RKO (cell line): Measurements from ENCODE around the gene CPNE4.

Experiments used
- DNase-seq: peaks from one replicate; pipeline ENCODE4 v3.0.0-alpha.2; 2016; ENCODE audit warnings: low spot score

The CPNE4 gene

DNA sequence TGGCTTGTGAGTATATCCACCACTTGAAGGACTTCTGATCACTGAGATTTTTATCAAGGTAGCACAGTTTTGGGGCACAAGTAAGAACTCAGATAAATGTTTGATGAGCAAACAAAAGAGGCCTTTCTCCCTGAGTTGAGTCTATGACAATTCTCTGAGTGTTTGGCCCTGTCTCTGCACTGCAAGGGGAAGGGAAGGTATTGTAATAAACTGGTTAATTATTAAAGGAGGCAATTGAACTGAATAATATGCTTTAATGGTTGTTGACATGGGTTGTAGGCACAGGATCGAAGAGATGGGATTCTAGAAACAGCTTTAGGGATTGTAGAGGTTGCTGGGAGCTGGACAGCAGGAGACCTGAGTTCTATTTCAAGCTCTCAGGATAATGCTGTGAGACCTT is 437.0 kb downstream of the CPNE4 start:
- no peak for DNase-seq

DNA sequence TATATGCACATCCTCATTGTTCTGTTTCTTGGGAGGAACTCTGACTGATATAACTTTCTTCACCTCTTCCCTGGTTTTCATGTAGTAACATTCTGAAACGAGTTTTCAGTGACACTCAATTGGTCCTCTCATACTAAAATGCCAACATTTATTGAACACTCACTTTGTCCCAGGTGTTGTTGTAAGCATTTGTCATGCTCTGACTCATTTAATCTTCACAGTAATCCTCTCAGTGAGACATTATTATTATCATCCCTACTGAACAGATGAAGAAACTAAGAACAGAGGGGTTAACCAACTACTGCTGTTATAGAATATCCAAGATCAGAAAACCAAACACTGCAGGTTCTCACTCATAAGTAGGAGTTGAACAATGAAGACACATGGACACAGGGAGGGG is 437.9 kb downstream of the CPNE4 start:
- DNase-seq: peak; percentile 22

DNA sequence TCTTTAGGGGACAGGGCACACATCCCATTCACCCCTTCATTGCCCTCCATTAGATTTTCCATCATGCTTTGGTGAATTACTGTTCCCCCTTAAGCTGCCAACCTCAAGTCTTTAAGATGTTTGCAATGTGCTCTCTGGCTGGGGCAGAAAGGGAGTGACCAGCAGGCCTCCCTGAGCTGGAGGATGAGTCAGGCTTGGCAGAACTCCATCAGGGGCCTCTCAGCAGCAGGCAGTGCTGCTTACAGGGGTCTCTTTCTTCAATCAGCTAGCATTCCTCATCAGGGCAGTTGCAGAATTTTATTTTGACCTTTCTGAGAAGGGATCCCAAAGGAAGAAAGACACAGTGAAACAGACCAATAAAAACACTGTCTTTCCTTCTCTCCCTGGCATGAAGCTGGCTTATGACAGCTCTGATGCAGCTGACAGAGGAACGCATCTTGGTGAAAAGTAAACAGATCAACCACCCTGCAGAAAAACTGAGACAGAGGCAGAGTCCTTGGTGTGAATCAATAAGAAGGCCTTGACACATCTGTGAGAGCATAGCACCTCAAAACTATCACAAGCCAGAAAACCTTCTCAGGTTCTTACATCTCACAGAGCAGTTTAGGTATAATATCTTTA is 443.3 kb downstream of the CPNE4 start:
- DNase-seq: peak; percentile 16

DNA sequence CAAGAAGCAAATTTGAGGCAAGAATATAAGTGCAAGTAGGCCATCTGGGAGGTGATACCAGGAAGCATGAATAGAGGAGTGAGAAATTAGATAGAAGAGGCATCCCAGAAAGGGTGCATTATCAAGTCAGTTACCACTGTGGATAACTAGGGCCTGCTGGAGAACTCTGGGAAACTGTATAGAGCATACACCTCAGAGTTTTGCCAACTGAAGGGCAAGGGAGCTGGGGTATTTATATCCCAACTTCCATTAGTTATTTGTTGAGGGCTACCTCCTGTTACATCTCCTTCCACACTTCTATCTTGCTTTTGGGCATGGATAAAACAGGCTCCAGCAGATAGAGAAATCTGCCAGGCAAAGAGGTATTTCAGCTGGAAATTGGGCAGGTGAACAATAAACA is 448.5 kb downstream of the CPNE4 start:
- no peak for DNase-seq

DNA sequence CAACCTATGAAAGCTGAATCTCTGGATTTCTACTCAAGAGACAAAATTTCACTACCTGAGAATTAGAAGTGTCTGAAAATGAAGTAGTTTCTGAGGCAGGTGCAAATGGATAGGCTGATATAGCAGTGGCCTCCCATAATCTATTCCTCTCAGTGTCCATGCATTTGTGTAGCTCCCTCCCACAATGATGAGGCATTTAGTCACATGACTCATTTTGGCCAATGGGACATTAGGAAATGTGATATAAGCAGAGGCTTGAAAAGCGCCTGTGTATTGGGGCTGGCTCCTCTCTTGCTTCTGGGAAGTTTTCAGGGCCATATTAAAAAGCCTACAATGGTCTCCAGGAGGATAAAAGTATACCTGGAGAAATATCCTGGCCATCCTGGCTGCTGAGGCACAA is 452.4 kb downstream of the CPNE4 start:
- no peak for DNase-seq

DNA sequence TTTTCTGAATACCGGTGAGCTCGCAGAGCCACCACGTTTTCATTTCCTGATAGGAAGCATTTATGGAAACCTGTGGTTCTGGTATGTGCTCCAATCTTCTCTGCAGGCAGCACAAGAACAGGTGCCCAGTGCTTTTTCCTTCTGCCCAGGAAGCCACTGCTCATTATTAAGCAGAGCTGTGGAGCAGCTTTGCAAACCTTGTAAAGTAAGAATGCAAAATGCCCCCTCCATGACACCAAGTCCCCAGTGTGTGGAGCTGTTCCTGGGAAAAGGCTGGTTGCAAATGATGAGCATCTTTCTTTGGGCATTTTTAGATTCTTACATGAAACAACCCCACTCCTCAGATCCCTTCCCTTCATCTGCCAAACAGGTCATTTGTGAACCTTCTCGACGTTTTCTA is 466.4 kb downstream of the CPNE4 start:
- no peak for DNase-seq

DNA sequence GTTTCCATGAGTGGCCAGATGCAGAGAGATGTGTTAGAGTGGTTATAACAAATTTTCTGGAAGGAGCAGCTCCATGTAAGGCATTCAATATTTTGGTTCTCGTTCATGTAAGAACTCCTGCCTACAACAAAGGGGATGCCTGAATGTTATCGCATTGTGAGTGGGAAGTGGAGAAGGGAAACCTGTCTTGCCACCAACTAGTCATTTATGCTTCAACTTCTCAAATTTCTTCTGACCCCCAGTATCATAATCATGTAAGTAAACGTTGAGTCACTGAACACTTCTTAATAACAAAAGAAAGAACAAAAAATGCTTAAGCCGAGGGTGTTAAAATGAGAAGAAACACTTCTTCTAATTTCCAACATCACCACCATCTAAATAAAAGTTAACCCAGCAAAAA is 470.0 kb downstream of the CPNE4 start:
- DNase-seq: no peak

DNA sequence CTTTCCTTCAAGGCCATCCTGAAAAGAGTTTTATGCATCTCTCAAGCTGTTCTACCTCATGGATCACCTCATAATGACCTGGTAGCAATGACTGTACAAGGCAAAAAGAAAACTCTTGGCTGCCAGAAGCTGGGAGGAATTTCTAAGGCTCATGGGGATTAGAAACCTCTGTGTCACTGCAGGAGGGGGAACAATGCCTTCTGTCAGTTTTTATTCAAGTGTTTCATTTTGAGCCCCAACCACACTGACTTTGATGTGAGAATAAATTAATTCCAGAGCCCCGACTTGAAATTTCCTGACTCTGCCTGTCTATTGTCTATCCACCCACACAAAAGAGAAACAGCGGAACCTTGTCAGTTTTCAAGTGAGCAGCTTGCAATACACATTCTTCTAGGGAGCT is 473.3 kb downstream of the CPNE4 start:
- no peak for DNase-seq

DNA sequence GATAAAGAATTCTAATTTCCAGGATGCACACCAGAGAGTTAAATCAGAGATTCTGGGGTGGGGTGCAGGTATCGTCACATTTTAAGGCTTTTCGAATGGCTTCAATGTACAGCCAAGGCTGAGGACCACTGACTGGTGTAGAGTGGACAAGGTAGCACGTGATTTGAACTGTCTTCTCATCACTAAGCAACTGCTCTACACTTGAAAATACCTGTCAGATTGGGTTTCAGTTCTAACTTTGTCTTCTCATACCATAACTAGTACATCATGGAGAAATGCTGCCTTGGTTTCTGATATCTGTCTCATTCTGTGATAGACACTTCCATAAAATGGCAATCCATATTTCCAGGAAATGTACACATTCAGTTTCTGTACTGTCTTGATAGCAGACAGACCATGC is 474.0 kb downstream of the CPNE4 start:
- DNase-seq: no peak

DNA sequence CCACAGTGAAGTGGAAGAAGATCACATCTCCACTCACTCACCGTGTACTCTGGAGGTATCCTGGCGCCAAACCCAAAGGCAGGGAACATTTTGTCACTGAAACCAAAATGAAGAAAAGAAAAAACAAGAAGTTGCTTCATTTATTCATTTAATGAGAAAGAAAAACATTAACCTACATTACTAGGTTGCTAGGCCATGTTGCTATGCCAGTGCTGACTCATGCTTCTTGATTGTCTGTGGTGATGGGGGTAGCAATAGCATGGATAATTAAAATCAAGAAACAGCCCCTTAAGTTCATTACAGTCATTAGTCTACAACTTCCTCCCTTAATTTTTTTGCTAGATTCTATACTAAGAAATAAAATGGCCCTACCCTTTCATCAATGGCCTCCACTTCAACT is 479.4 kb downstream of the CPNE4 start:
- DNase-seq: no peak

DNA sequence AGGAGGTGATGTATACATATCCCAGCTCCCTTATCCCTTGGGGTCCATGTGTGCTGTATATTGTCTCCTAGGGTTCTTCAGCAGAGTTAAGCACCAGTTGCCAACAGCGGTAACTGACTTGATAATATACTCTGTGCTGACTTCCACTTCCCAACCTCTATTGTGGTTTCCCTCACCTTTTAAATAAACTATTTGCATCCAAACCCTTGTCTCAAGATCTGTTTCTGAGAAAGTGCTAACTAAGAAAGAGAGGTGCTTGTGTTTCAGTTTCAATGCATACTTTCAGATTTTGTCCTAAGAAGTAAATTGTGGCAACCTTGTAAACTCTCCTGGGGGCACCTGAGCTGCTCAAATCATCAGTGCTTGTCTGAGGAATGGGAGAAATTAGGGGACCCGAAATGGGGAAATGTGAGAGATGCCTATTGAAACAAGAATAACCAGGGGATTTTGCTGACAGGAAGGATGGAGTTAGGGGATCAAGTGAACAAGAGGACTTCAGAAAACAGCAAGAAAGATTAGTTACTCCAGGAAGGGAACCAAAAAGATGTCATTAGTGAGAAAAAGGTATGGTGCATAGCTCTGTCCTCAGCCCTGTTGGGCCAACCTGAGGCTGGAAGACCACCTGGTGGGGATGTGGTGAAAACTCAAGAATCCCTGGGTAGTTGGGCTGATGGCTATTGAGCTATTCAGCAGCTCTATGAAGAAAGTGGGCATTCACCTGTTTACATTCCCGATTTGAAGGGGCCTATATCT is 481.1 kb downstream of the CPNE4 start:
- no peak for DNase-seq

DNA sequence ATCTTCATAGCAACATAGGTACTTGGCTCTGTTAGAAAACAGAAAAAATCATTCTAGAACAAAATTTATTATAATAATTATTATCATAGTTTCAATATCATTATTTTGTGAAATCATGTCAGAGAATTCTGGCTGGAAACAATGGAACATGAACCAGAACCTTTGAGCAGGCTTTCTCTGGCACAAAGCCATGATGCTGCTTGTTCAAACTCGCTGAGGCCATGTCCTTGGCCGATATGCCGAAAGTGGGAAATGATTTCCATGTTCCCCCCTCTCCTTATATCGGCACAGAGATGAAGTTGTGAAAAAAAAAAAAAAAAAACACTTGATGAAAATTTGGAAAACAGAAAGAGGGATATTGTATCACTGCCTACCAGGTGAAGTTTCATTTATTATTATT is 483.1 kb downstream of the CPNE4 start:
- no peak for DNase-seq

DNA sequence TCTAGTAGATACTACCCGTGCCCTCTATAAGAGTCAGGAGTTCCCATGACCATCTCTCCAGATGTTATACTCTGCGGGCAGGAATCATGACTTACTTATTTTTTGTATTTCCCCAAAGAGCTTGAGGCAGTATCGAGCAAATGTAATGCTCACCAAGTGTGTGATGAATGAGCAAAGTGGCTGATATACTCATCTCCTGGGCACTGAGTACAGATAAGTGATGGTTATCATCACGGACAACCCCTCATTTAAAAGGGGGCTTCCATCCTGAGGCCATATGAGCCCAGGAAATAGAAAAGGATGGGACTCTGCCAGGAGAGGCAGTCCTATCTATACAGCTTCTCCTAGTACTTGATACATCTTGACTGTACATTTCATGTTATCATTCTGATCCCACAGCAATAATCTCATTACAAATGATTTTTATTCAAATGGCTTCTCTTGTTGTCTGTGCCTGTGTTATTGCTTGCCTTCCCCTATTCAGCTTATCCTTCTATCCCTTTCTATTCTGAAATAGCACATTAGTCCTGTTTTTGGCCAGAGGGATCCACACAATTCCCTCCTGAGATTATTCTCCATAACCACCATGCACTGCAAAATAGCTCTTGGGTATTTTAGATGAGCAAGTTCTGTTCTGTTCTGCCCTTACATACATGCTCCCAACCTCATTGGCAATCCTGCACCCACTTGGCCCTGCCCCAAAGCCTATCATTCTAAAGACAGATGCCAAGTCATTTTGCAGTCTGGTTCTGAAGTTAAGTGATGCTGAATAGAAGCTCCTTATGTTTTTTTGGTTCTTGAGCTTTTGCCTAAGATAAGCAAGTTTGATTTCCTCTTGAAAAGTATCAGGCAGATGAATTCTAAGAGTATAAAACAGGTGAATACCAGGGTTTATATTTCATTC is 484.0 kb downstream of the CPNE4 start:
- no peak for DNase-seq

DNA sequence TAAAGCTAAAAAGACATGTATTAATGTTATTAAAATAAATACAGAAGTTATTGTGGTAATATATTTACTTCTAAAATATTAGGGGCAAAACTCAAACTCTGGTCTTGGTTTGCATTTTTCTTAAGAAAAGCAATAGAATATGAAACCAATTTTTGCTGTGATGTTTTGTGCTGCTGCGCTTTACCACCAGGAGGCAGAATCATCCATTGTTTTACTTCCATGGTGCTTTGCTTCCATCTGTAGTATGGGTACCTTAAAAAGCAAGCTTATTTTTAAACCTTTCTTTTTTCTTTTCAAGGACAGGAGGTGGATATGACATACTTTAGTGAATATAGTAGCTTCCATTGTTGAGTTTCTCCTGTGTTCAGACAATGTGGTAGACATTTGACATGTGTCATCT is 485.5 kb downstream of the CPNE4 start:
- DNase-seq: no peak

DNA sequence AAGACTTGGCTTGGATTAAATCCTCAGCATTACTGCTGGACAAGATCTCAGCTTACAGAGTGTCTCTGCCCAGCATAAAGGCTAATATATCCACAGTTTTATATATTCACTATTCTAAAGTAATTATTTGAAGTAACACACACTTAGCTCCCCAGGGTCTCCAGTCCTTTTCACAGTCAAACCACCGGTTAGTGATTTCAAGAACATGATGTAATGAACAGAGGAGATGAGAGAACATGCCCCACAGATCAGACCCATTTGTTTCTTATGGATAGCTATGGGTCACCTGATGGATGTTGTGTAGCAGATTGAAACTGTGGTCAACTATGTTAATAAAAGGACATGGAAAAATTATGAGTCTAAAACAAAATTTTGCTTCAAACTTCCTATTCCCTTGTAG is 487.2 kb downstream of the CPNE4 start:
- no peak for DNase-seq

DNA sequence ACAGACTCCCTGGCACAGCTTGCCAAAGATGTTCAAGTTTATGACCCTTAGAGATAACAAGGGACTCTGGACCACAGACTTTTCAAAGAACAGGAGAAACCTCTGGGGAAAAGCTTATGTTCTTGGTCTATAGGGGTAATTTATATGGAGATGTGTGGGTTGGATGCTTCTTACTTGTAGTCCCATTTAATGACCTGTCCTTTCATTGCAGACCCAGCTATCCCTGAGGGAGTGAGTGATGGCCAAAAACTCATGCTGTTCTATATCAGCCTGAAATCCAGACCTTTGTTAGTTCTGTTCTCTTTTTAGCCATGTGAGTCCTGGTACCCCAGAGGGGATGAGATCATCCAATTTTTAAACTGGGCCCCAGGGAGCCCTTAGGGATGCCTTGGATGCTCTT is 488.4 kb downstream of the CPNE4 start:
- DNase-seq: no peak

DNA sequence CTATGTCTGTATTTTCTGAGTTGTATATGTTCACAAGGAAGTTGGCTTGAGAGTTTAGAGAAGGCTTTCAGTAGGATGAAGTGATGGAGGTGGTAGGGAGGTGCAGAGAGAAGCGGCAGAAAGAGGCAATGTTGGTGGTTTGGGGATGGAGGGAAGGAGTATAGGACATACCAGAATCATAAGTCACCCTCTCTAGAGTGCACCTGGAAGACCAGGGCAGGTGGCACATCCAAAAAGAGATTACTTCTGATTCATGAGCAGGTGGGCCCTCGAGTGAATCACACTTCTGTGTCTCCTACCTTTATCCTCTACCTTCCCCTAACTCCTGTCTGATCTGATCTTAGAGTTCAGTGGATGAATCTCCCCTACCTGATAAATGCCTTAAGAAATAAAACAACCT is 490.3 kb downstream of the CPNE4 start:
- no peak for DNase-seq

DNA sequence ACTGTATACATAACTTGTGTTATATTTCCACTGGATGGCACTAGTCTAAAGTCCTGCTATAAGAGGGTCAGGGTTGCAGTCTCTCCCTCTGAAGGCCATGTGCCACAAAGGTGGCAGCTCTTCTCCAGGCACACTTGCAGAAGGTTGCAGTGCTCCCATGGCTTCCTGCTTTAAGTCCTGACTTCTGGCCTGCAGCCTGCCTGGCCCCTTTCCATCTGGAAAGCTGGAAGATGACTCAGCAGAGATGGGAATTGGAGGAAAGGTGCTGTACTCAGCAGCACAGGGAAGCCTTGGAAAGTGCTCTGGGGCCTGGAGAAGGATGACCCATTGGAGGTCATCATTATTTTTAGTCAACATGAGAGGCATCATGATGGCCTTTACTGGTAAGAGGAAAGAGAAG is 491.1 kb downstream of the CPNE4 start:
- DNase-seq: peak; percentile 66

DNA sequence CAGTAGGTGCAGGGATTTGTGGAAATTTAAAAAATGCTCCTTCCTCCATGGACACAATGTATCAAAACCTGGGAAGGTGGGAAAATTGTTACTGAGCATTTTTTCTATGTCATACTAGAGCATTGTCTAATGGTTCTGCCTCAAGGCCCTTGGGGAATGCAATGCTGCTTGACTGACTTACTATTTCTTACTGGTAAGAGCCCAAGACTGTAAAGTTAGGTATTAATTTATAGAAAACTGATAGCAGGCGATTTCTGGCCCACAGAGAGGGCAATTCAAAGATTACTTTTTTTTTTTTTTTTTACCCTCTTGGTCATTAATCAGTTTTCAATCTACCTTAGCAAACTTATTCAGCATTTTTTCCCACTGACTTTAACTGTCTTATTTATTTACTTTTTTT is 493.5 kb downstream of the CPNE4 start:
- DNase-seq: no peak

DNA sequence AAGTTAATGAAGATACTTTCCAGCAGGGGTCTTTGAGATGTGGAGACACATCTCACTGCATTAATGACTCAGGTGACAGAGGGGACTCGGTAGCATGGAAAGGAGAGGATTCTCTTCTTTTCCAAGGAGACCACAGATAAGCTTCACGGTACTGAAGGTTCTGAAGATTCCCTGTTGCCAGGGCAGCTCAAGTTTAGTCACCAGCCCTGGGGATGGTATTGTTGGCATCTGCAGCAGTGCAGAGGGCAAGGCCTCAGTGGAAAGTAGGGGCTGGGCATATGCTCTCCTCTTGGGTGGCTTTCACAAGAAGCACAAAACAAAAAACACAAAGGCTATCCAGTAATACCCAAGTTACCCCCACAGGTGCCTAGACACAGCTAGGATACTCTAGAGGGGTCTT is 494.0 kb downstream of the CPNE4 start:
- DNase-seq: no peak

DNA sequence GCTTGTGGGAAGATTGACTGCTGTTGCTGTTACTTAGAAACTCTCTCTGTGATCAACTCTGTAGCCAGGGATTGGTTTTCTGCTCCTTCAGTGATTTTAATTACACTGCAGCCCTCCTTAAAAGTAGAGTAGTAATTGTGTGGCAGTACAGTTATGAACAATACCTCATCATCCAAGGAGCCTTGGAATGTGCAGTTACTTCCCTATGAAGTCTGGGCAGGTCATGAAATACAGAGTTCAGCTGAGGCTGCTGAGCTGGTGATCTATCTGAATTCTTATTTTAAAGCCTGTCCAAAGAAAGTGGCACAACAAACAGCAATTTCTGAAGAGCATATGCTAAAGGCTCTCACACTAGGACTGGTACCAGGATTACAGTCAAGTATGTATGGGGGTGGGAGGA is 494.7 kb downstream of the CPNE4 start:
- no peak for DNase-seq

DNA sequence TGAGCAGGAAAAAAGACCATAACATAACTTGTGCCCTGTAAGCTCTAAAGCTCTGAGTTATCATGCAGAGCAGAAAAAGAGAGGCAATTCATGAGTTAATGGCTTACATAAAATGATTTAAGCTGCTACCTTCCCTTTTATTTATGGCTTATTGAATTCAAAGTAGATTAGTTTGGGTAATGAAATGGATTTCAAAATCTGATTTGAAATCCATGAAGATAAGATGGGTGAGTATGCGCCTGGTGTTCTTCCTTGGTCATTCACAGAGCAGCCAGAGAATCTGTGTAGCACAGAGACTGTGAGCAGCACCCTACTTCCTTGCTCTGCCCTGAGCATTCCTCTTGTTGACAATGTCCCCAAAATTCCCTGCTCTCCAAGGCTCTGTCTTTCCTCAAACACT is 495.8 kb downstream of the CPNE4 start:
- DNase-seq: no peak

DNA sequence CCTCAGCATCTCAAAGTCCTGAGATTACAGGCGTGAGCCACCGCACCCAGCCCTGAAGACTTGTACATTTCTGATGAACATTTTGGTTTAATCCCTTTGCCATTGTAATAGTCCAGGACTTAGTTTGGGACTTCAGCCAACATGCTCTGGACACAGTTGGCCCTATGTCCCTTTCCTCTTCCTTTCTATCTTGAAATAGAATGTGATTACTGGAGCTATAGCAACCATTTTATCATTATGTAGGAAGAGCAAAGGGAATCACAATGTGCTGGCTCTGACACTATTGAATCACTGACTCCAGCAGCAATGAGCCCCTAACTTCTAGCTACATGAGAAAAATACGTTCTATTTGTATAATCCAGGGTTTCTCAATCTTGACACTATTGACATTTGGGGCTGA is 497.3 kb downstream of the CPNE4 start:
- no peak for DNase-seq
